ENCODE measurements around the gene SMIM33. TPM values are rescaled to one million over a fixed set of nuclear protein-coding genes. Genes with fewer than 3 reads are reported as not detected.
"Not testable (repeated sequence)": the region's sequence is repeated elsewhere in the genome, so short reads cannot be mapped to it uniquely, and the experiment has no call there.

Gene SMIM33
- total RNA-seq, 1 donor from 2014 or later = not detected

DNA sequence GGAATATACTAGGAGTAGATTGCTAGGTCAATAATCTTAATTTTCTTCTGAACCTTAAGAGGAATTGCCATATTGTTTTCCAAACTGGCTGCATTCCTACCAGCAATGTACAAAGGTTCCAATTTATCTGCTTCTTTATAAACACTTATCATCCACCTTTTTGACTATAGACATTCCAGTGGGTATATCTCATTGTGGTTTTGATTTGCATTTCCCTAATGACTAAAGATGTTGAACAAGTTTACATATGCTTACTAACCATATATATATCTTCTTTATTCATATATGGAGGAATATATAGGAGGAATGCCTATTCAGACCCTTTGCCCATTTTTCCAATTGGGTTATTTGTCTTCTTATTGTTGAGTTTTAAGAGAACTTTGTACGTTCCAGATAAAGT lies 39.1 kb upstream of the SMIM33 start:
- TF ChIP-seq, protein P1, sequence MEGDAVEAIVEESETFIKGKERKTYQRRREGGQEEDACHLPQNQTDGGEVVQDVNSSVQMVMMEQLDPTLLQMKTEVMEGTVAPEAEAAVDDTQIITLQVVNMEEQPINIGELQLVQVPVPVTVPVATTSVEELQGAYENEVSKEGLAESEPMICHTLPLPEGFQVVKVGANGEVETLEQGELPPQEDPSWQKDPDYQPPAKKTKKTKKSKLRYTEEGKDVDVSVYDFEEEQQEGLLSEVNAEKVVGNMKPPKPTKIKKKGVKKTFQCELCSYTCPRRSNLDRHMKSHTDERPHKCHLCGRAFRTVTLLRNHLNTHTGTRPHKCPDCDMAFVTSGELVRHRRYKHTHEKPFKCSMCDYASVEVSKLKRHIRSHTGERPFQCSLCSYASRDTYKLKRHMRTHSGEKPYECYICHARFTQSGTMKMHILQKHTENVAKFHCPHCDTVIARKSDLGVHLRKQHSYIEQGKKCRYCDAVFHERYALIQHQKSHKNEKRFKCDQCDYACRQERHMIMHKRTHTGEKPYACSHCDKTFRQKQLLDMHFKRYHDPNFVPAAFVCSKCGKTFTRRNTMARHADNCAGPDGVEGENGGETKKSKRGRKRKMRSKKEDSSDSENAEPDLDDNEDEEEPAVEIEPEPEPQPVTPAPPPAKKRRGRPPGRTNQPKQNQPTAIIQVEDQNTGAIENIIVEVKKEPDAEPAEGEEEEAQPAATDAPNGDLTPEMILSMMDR (IDR thresholded peaks at IDR 0.05; ENCODE audit: unreplicated experiment) = no peak
- H3K9me3 Mint-ChIP-seq (ENCODE audit: unreplicated experiment) = no peaks in the 10 kb centered on the region
- no peak overlapping the region for H3K4me3 Mint-ChIP-seq (ENCODE audit: unreplicated experiment)
- H3K36me3 Mint-ChIP-seq (ENCODE audit: low read depth, unreplicated experiment) = peaks cover 29% of the 10 kb centered on the region
- H3K27me3 Mint-ChIP-seq (ENCODE audit: unreplicated experiment) = no peaks in the 10 kb centered on the region
- no peak for DNase-seq (ENCODE audit: low spot score)
- H3K4me1 Mint-ChIP-seq (ENCODE audit: unreplicated experiment) = no peaks in the 10 kb centered on the region
- H3K27ac Mint-ChIP-seq (ENCODE audit: unreplicated experiment) = no peak overlapping the region

DNA sequence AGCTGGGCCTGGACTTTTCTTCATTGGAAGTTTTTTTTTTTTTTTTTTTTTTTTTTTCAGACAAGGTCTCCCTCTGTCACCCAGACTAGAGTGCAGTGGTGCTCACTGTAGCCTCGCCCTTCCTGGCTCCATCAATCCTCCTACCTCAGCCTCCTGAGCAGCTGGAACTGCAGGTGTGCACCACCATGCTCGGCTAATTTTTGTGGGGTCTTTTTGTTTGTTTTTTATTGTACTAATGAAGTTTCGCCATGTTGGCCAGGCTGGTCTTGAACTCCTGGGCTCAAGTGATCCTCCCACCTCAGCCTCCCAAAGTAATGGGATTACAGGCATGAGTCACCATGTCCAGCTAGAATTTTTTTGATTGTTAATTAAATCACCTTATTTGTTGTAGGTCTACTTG lies 35.1 kb upstream of the SMIM33 start:
- H3K9me3 Mint-ChIP-seq (ENCODE audit: unreplicated experiment) = no peaks in the 10 kb centered on the region
- H3K27me3 Mint-ChIP-seq (ENCODE audit: unreplicated experiment) = peaks cover 6% of the 10 kb centered on the region
- H3K36me3 Mint-ChIP-seq (ENCODE audit: low read depth, unreplicated experiment) = peaks cover 32% of the 10 kb centered on the region
- H3K4me3 Mint-ChIP-seq (ENCODE audit: unreplicated experiment) = no peak overlapping the region
- TF ChIP-seq, protein P1 (IDR thresholded peaks at IDR 0.05; ENCODE audit: unreplicated experiment) = no peak
- H3K4me1 Mint-ChIP-seq (ENCODE audit: unreplicated experiment) = peaks cover 19% of the 10 kb centered on the region
- DNase-seq (ENCODE audit: low spot score) = no peak
- H3K27ac Mint-ChIP-seq (ENCODE audit: unreplicated experiment) = peak overlapping the region; percentile 24

DNA sequence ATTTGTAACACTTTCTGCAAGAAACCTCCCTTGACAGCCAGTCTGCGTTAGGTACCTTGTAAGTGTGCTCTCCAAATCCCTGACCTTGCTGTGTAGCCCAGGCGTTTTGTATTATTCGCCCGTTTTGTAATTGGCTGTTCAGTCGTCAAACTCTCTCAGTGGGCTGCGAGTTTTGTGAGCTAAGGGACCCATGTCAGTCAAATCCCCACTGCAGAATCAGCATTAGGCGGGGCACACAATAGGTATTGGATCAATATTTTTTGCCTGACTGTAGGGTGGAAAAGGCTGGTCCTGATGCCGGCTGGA lies 32.1 kb upstream of the SMIM33 start:
- DNase-seq (ENCODE audit: low spot score) = no peak
- TF ChIP-seq, protein P1 (IDR thresholded peaks at IDR 0.05; ENCODE audit: unreplicated experiment) = no peak
- Mint-ChIP-seq H3K27me3 (ENCODE audit: unreplicated experiment) (peaks cover 9% of the 10 kb centered on the region), H3K9me3 (ENCODE audit: unreplicated experiment) (no peaks in the 10 kb centered on the region), H3K4me1 (ENCODE audit: unreplicated experiment) (peaks cover 42% of the 10 kb centered on the region), H3K36me3 (ENCODE audit: low read depth, unreplicated experiment) (peaks cover 31% of the 10 kb centered on the region), H3K27ac (ENCODE audit: unreplicated experiment) (peak overlapping the region; percentile 65), H3K4me3 (ENCODE audit: unreplicated experiment) (peak overlapping the region; percentile 80)

DNA sequence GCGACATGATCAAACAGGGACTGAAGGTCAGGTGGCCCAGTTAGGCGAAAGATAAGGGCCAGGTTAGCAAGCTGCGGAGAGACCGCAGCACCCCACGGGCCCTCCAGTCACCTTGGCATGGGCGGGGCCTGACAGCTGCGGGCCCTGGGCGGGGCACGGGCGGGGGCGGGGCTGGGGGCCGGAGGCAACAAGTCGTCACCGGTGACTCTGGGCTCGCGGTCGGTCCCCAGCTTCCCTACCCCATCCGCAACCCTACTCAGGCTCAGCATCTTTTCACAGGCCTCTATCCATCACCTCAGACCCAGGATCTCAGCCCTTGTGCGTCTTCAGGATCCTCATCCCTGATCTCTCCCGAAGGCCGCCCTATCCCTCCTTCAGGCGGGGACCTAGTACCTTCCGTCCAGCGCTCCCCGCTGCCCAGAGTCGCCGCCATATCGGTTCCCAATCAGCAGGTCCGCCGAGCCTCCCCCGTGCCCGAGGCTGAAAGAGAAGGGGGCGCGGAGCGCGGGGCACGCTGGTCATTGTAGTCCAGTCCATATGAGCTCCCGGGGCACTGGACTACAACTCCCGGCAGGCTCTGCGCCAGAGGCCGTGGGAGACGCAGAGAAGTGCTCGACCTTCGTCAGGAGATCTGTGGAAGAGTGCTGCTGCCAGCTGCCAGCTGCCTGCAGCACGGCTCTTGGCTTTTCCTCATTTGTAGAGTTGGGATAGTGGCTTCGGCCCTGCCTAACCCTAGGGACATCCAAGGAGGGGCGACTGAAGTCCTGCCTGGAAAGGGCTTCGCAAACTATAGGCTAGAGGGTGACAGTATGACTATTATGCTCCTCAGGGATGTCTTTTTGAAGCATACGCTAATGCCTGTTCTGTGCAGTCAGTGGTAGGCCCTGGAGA lies 31.5 kb upstream of the SMIM33 start, which contains the start of gene DNAJC18:
DNAJC18 (minus strand) TSS at position 513 of the 891 bp plus-strand sequence; CDS start at position 433, 80 bp downstream.
- H3K27ac Mint-ChIP-seq (ENCODE audit: unreplicated experiment) = peak within 1 kb of the TSS; percentile 90
- H3K4me1 Mint-ChIP-seq (ENCODE audit: unreplicated experiment) = peaks cover 48% of the 10 kb centered on the region
- H3K4me3 Mint-ChIP-seq (ENCODE audit: unreplicated experiment) = peak within 1 kb of the TSS; percentile 94
- H3K27me3 Mint-ChIP-seq (ENCODE audit: unreplicated experiment) = peaks cover 9% of the 10 kb centered on the region
- H3K9me3 Mint-ChIP-seq (ENCODE audit: unreplicated experiment) = no peaks in the 10 kb centered on the region
- TF ChIP-seq, protein P1 (IDR thresholded peaks at IDR 0.05; ENCODE audit: unreplicated experiment) = no peak
- peak; percentile 87 for DNase-seq (ENCODE audit: low spot score)
- H3K36me3 Mint-ChIP-seq (ENCODE audit: low read depth, unreplicated experiment) = peaks cover 31% of the 10 kb centered on the region

DNA sequence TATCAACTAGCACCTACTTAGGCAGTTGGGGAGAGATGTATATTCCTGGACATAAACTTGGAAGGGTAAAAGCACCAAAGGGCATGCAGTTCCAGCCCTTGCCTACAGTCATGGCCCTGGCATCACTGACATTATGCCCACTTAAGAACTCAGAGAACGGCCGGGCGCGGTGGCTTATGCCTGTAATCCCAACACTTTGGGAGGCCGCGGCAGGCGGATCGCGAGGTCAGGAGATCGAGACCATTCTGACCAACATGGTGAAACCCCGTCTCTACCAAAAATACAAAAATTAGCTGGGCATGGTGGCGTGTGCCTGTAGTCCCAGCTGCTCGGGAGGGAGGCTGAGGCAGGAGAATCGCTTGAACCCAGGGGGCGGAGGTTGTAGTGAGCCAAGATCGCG lies 30.4 kb upstream of the SMIM33 start:
- H3K27me3 Mint-ChIP-seq (ENCODE audit: unreplicated experiment); H3K9me3 Mint-ChIP-seq (ENCODE audit: unreplicated experiment): not testable (repeated sequence)
- peak overlapping the region; percentile 90 for H3K27ac Mint-ChIP-seq (ENCODE audit: unreplicated experiment)

More for the DNA sequence above, 30.4 kb upstream of the SMIM33 start:
- not testable (repeated sequence) for DNase-seq (ENCODE audit: low spot score)
- Mint-ChIP-seq H3K4me1 (ENCODE audit: unreplicated experiment) (peaks cover 54% of the 10 kb centered on the region), H3K4me3 (ENCODE audit: unreplicated experiment) (peak overlapping the region; percentile 94), H3K36me3 (ENCODE audit: low read depth, unreplicated experiment) (peaks cover 25% of the 10 kb centered on the region)
